GM23338 (cell line): ENCODE measurements around the gene HEMK1. TPM values are rescaled to one million over a fixed set of nuclear protein-coding genes. Genes with fewer than 3 reads are reported as not detected.
A peak's percentile ranks its signal among the peaks of the same experiment; 100 is the strongest.

ENCODE experiments used
- ATAC-seq: fragments of 200-7000 bp; cut with Tn5 transposase; 3 replicates; pipeline ENCODE4 v1.9.1; 2020
- DNase-seq: peaks from one replicate; pipeline ENCODE4 v3.0.0-alpha.2; 2015; ENCODE audit warnings: low spot score
- H2AFZ ChIP-seq: fragments of 200-600 bp; sonication (generic); 2 replicates; pipeline ENCODE4 v1.8.0; 2016; ENCODE audit warnings: antibody characterized with exemption, mild to moderate bottlenecking, moderate library complexity
- H3F3A ChIP-seq: fragments of 200-600 bp; sonication (generic); replicated peaks from 2 replicates; pipeline ENCODE4 v1.8.0; 2017; ENCODE audit warnings: antibody characterized with exemption, mixed run types, low read depth
- H3K27ac ChIP-seq: fragments of 200-600 bp; sonication (generic); 2 replicates; pipeline ENCODE4 v1.6.1; 2016; ENCODE audit warnings: low read depth
- H3K27me3 ChIP-seq: fragments of 200-600 bp; sonication (generic); 2 replicates; pipeline ENCODE4 v1.8.0; 2016; ENCODE audit warnings: mild to moderate bottlenecking, mixed run types, moderate library complexity; ENCODE audit not compliant: insufficient read depth
- H3K36me3 ChIP-seq: fragments of 200-600 bp; sonication (generic); 2 replicates; pipeline ENCODE4 v1.8.0; 2016; ENCODE audit warnings: mild to moderate bottlenecking; ENCODE audit not compliant: insufficient read depth
- H3K4me1 ChIP-seq: fragments of 200-600 bp; sonication (generic); 2 replicates; pipeline ENCODE4 v1.8.0; 2016; ENCODE audit warnings: mild to moderate bottlenecking, moderate library complexity; ENCODE audit not compliant: insufficient read depth
- H3K4me2 ChIP-seq: fragments of 200-600 bp; sonication (generic); 2 replicates; pipeline ENCODE4 v1.7.1; 2017; ENCODE audit warnings: mixed run types
- H3K4me3 ChIP-seq: fragments of 200-600 bp; sonication (generic); 2 replicates; pipeline ENCODE4 v1.6.1; 2016; ENCODE audit warnings: mixed run types
- H3K79me2 ChIP-seq: fragments of 200-600 bp; sonication (generic); replicated peaks from 2 replicates; pipeline ENCODE4 v1.8.0; 2017; ENCODE audit warnings: mild to moderate bottlenecking; ENCODE audit not compliant: insufficient read depth
- H3K9me2 ChIP-seq: fragments of 200-600 bp; sonication (generic); 2 replicates; pipeline ENCODE4 v1.8.0; 2017; ENCODE audit not compliant: insufficient read depth
- H4K20me1 ChIP-seq: fragments of 200-600 bp; sonication (generic); replicated peaks from 2 replicates; pipeline ENCODE4 v1.8.0; 2017; ENCODE audit warnings: mild to moderate bottlenecking; ENCODE audit not compliant: insufficient read depth
- H3K27ac Mint-ChIP-seq: 2 replicates; pipeline ENCODE4 v1.8.0; 2020; ENCODE audit warnings: inconsistent platforms, mild to moderate bottlenecking, moderate library complexity, mixed read lengths
- H3K27me3 Mint-ChIP-seq: 3 replicates; pipeline ENCODE4 v1.8.0; 2022; ENCODE audit warnings: low read depth, mild to moderate bottlenecking, moderate library complexity, mixed read lengths, inconsistent platforms; ENCODE audit not compliant: insufficient read depth, poor library complexity
- H3K36me3 Mint-ChIP-seq: 3 replicates; pipeline ENCODE4 v1.8.0; 2021; ENCODE audit warnings: low read depth, mild to moderate bottlenecking, inconsistent platforms, moderate library complexity, mixed read lengths
- H3K4me1 Mint-ChIP-seq: 3 replicates; pipeline ENCODE4 v1.8.0; 2020; ENCODE audit warnings: mild to moderate bottlenecking, inconsistent platforms, mixed read lengths
- H3K4me3 Mint-ChIP-seq: 3 replicates; pipeline ENCODE4 v1.8.0; 2021; ENCODE audit warnings: moderate library complexity, mild to moderate bottlenecking, inconsistent platforms, mixed read lengths
- H3K9me3 Mint-ChIP-seq: 3 replicates; pipeline ENCODE4 v1.8.0; 2020; ENCODE audit warnings: moderate library complexity, mild to moderate bottlenecking, inconsistent platforms, mixed read lengths
- CREB1 ChIP-seq: fragments of 250-450 bp; sonication (Bioruptor Pico); IDR thresholded peaks from 2 replicates; pipeline ENCODE4 v1.5.0; 2020; ENCODE audit warnings: low read depth, mild to moderate bottlenecking, moderate library complexity
- EZH2 ChIP-seq: fragments of 200-600 bp; sonication (generic); IDR thresholded peaks from one replicate; pipeline ENCODE4 v1.8.0; 2017; ENCODE audit warnings: antibody characterized with exemption, mild to moderate bottlenecking, low read depth; ENCODE audit not compliant: unreplicated experiment
- EZH2phosphoT487 ChIP-seq: fragments of 200-600 bp; sonication (generic); IDR thresholded peaks from one replicate; pipeline ENCODE4 v1.8.1; 2018; ENCODE audit warnings: antibody characterized with exemption; ENCODE audit not compliant: unreplicated experiment
- REST ChIP-seq: IDR thresholded peaks from one replicate; pipeline ENCODE4 v1.6.1; 2018; ENCODE audit warnings: antibody characterized with exemption; ENCODE audit not compliant: unreplicated experiment
- STAT1 ChIP-seq: IDR thresholded peaks from one replicate; pipeline ENCODE4 v1.6.1; 2016; ENCODE audit warnings: antibody characterized with exemption; ENCODE audit not compliant: unreplicated experiment
- ZNF114 ChIP-seq: fragments of 250-450 bp; sonication (Bioruptor Pico); IDR thresholded peaks from 2 replicates; pipeline ENCODE4 v1.5.0; 2020; ENCODE audit warnings: mild to moderate bottlenecking, moderate library complexity
- ZNF331 ChIP-seq: fragments of 250-450 bp; sonication (Bioruptor Pico); IDR thresholded peaks from 2 replicates; pipeline ENCODE4 v1.5.0; 2020; ENCODE audit warnings: low read depth, mild to moderate bottlenecking, moderate library complexity
- polyA plus RNA-seq: library from polyadenylated mRNA; unstranded; fragments of >200 nt; fragmentation: Nextera tagmentation; extraction: Ambion mirVana; gene quantifications from 2 replicates; pipeline ENCODE4 v1.2.1, GENCODE V29; 2016
- total RNA-seq: library from RNA; depleted of rRNA; stranded (reverse); fragments of >200 nt; shearing (Covaris generic); gene quantifications from 2 replicates; pipeline ENCODE4 v1.2.3, GENCODE V29; 2014
- TF ChIP-seq, protein P1 (sequence below): IDR thresholded peaks from 2 replicates; pipeline ENCODE4 v1.6.1; 2016; ENCODE audit warnings: antibody characterized with exemption
- TF ChIP-seq, protein P2 (sequence below): fragments of 250-450 bp; sonication (Bioruptor Pico); IDR thresholded peaks from 2 replicates; pipeline ENCODE4 v1.5.0; 2020; ENCODE audit warnings: mild to moderate bottlenecking, moderate library complexity
- TF ChIP-seq, protein P3 (sequence below), 2 experiments: fragments of 200-600 bp in 1 of 2; sonication (generic) in 1 of 2; conservative IDR thresholded peaks; 2 replicates each; pipeline versions ENCODE4 v1.5.1 to v1.6.1; 2016 to 2017; ENCODE audit warnings: antibody characterized with exemption in 2 of 2, low read depth in 2 of 2, mild to moderate bottlenecking in 2 of 2, moderate library complexity in 1 of 2

Gene HEMK1
- total and polyA plus RNA-seq, 2 experiments from 2014 or later, result 5.6 to 10.1 TPM

DNA sequence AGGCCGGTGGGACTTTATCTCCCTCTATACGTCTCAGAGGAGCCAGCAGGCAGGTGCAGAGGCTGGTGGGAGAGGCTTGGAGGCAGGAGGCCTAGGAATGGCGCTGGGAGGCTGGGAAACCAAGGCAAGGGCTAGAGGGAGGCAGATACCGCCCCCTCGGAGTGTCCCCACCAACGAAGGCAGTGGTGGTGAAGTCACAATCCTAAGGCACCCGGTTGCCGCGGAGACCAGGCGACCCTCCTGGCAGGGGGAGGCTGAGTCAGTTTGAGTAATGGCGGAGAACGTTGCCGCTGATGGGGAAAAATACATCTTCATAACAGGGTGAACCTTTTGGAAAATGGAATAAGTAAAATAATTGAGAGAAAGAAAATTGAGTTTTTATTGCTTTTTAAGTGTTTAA is 36.0 kb upstream of the HEMK1 start:
- H2AFZ ChIP-seq, result no peak overlapping the region
- H4K20me1 ChIP-seq, result no peaks in the 10 kb centered on the region
- no peak overlapping the region for H3K27ac ChIP-seq
- H3K27ac Mint-ChIP-seq, result no peak overlapping the region
- H3K4me3 Mint-ChIP-seq, result peak overlapping the region; percentile 20; the same call in 1 of the 3 replicates
- H3K9me3 Mint-ChIP-seq, result peaks cover 3% of the 10 kb centered on the region; the same call in 2 of the 3 replicates
- TF ChIP-seq, protein P1, sequence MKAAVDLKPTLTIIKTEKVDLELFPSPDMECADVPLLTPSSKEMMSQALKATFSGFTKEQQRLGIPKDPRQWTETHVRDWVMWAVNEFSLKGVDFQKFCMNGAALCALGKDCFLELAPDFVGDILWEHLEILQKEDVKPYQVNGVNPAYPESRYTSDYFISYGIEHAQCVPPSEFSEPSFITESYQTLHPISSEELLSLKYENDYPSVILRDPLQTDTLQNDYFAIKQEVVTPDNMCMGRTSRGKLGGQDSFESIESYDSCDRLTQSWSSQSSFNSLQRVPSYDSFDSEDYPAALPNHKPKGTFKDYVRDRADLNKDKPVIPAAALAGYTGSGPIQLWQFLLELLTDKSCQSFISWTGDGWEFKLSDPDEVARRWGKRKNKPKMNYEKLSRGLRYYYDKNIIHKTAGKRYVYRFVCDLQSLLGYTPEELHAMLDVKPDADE, result no peak
- TF ChIP-seq REST (no peak), ZNF114 (CRISPR knock-in tag) (no peak), EZH2phosphoT487 (no peak), STAT1 (no peak), CREB1 (no peak), EZH2 (no peak), ZNF331 (CRISPR knock-in tag) (no peak)
- TF ChIP-seq, protein P2, sequence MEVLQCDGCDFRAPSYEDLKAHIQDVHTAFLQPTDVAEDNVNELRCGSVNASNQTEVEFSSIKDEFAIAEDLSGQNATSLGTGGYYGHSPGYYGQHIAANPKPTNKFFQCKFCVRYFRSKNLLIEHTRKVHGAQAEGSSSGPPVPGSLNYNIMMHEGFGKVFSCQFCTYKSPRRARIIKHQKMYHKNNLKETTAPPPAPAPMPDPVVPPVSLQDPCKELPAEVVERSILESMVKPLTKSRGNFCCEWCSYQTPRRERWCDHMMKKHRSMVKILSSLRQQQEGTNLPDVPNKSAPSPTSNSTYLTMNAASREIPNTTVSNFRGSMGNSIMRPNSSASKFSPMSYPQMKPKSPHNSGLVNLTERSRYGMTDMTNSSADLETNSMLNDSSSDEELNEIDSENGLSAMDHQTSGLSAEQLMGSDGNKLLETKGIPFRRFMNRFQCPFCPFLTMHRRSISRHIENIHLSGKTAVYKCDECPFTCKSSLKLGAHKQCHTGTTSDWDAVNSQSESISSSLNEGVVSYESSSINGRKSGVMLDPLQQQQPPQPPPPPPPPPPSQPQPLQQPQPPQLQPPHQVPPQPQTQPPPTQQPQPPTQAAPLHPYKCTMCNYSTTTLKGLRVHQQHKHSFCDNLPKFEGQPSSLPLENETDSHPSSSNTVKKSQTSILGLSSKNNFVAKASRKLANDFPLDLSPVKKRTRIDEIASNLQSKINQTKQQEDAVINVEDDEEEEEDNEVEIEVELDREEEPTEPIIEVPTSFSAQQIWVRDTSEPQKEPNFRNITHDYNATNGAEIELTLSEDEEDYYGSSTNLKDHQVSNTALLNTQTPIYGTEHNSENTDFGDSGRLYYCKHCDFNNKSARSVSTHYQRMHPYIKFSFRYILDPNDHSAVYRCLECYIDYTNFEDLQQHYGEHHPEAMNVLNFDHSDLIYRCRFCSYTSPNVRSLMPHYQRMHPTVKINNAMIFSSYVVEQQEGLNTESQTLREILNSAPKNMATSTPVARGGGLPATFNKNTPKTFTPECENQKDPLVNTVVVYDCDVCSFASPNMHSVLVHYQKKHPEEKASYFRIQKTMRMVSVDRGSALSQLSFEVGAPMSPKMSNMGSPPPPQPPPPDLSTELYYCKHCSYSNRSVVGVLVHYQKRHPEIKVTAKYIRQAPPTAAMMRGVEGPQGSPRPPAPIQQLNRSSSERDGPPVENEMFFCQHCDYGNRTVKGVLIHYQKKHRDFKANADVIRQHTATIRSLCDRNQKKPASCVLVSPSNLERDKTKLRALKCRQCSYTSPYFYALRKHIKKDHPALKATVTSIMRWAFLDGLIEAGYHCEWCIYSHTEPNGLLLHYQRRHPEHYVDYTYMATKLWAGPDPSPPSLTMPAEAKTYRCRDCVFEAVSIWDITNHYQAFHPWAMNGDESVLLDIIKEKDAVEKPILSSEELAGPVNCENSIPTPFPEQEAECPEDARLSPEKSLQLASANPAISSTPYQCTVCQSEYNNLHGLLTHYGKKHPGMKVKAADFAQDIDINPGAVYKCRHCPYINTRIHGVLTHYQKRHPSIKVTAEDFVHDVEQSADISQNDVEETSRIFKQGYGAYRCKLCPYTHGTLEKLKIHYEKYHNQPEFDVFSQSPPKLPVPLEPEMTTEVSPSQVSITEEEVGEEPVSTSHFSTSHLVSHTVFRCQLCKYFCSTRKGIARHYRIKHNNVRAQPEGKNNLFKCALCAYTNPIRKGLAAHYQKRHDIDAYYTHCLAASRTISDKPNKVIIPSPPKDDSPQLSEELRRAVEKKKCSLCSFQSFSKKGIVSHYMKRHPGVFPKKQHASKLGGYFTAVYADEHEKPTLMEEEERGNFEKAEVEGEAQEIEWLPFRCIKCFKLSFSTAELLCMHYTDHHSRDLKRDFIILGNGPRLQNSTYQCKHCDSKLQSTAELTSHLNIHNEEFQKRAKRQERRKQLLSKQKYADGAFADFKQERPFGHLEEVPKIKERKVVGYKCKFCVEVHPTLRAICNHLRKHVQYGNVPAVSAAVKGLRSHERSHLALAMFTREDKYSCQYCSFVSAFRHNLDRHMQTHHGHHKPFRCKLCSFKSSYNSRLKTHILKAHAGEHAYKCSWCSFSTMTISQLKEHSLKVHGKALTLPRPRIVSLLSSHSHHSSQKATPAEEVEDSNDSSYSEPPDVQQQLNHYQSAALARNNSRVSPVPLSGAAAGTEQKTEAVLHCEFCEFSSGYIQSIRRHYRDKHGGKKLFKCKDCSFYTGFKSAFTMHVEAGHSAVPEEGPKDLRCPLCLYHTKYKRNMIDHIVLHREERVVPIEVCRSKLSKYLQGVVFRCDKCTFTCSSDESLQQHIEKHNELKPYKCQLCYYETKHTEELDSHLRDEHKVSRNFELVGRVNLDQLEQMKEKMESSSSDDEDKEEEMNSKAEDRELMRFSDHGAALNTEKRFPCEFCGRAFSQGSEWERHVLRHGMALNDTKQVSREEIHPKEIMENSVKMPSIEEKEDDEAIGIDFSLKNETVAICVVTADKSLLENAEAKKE (CRISPR knock-in tag), result no peak
- TF ChIP-seq, protein P3, sequence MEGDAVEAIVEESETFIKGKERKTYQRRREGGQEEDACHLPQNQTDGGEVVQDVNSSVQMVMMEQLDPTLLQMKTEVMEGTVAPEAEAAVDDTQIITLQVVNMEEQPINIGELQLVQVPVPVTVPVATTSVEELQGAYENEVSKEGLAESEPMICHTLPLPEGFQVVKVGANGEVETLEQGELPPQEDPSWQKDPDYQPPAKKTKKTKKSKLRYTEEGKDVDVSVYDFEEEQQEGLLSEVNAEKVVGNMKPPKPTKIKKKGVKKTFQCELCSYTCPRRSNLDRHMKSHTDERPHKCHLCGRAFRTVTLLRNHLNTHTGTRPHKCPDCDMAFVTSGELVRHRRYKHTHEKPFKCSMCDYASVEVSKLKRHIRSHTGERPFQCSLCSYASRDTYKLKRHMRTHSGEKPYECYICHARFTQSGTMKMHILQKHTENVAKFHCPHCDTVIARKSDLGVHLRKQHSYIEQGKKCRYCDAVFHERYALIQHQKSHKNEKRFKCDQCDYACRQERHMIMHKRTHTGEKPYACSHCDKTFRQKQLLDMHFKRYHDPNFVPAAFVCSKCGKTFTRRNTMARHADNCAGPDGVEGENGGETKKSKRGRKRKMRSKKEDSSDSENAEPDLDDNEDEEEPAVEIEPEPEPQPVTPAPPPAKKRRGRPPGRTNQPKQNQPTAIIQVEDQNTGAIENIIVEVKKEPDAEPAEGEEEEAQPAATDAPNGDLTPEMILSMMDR (conservative IDR thresholded peaks at IDR 0.05; ENCODE audit: low read depth in 2 of 2), result no peak
- H3K36me3 ChIP-seq, result no peaks in the 10 kb centered on the region
- H3K4me3 ChIP-seq, result no peak overlapping the region
- peaks cover 36% of the 10 kb centered on the region for H3K4me1 Mint-ChIP-seq
- ATAC-seq (peak; percentile 9; the same call in 1 of the 3 replicates), DNase-seq (peak; percentile 36)
- no peaks in the 10 kb centered on the region; the same call in 2 of the 3 replicates for H3K36me3 Mint-ChIP-seq
- no peaks in the 10 kb centered on the region for H3K9me2 ChIP-seq
- peaks cover 32% of the 10 kb centered on the region for H3K27me3 Mint-ChIP-seq
- peaks cover 17% of the 10 kb centered on the region for H3K4me1 ChIP-seq
- no peaks in the 10 kb centered on the region for H3F3A ChIP-seq
- H3K4me2 ChIP-seq, result no peak overlapping the region
- H3K27me3 ChIP-seq, result peaks cover 22% of the 10 kb centered on the region
- H3K79me2 ChIP-seq, result no peaks in the 10 kb centered on the region
